HCT116 (cell line): ENCODE measurements around the gene DOCK1. TPM values are rescaled to one million over a fixed set of nuclear protein-coding genes. Genes with fewer than 3 reads are reported as not detected.

Source experiments
- ATAC-seq: fragments of 200-7000 bp; cut with Tn5 transposase; 2 replicates; pipeline ENCODE4 v1.9.1; 2020; ENCODE audit warnings: mild to moderate bottlenecking, moderate library complexity
- BruUV-seq: library from RNA; stranded (reverse); fragments of 400-500 nt; replicated peaks from 2 replicates; lab custom pipeline; 2021; lab: Mats Ljungman, UMichigan
- CTCF ChIA-PET: fragments of 300-600 bp; sonication (Branson Sonifier 250); formaldehyde crosslinking; loops from one replicate; lab custom pipeline; 2021; ENCODE audit warnings: antibody characterized with exemption; lab: Charles Lee
- POLR2A ChIA-PET: fragments of 300-600, 350-600 bp; sonication (Branson Sonifier 250); formaldehyde crosslinking; loops from one replicate; lab custom pipeline; 2021; ENCODE audit warnings: antibody characterized with exemption; lab: Charles Lee
- RAD21 ChIA-PET, 2 experiments: fragments of 300-600 bp; sonication (Branson Sonifier 250); formaldehyde crosslinking; loops; one replicate each; lab custom pipeline; 2023; ENCODE audit warnings: low total read pairs in 2 of 2; ENCODE audit not compliant: uncharacterized antibody in 2 of 2, unreplicated experiment in 2 of 2, low non-redundant PET in 1 of 2; lab: Charles Lee
- DNase-seq: peaks from one replicate; pipeline ENCODE4 v3.0.0-alpha.2; 2010; ENCODE audit warnings: low read depth, low spot score
- H2AFZ ChIP-seq: fragments of 200-600 bp; shearing (Covaris generic), sonication (generic); 2 replicates; pipeline ENCODE4 v1.6.1; 2017; ENCODE audit warnings: low read depth, mixed run types, mixed read lengths, antibody characterized with exemption, low read length; ENCODE audit not compliant: poor library complexity, severe bottlenecking
- H3K27ac ChIP-seq: 2 replicates; pipeline ENCODE4 v1.5.1; 2012; ENCODE audit warnings: low read depth, low read length
- H3K27me3 ChIP-seq: fragments of 200-600 bp; sonication (generic); 2 replicates; pipeline ENCODE4 v1.6.1; 2016; ENCODE audit warnings: mixed run types, low read length, mixed read lengths; ENCODE audit not compliant: insufficient read depth
- H3K36me3 ChIP-seq, 2 experiments: fragments of 200-500 bp in 1 of 2; fragments of 200-600 bp in 1 of 2; sonication (Bioruptor generic) in 1 of 2; sonication (generic) in 1 of 2; 2 replicates each; pipeline versions ENCODE4 v1.5.1 to v1.6.1; 2014 to 2016; ENCODE audit warnings: low read length in 2 of 2, inconsistent platforms in 1 of 2, mixed read lengths in 1 of 2, mixed run types in 1 of 2; ENCODE audit not compliant: insufficient read depth in 2 of 2, control insufficient read depth in 1 of 2
- H3K4me1 ChIP-seq, 2 experiments: fragments of 200-600 bp in 1 of 2; sonication (generic) in 1 of 2; 2 replicates each; pipeline versions ENCODE4 v1.5.1 to v1.6.1; 2012 to 2017; ENCODE audit warnings: low read length in 2 of 2, inconsistent platforms in 1 of 2, mild to moderate bottlenecking in 1 of 2, mixed read lengths in 1 of 2, mixed run types in 1 of 2, moderate library complexity in 1 of 2; ENCODE audit not compliant: insufficient read depth in 2 of 2, control insufficient read depth in 1 of 2
- H3K4me2 ChIP-seq: fragments of 200-600 bp; sonication (generic); 2 replicates; pipeline ENCODE4 v1.6.1; 2017; ENCODE audit warnings: mixed run types, low read length, mixed read lengths
- H3K4me3 ChIP-seq, 2 experiments: fragments of 200-600 bp in 1 of 2; sonication (generic) in 1 of 2; replicated peaks in 1 of 2; 2 replicates each; pipeline ENCODE4 v1.5.1; 2011 to 2016; ENCODE audit warnings: low read length in 2 of 2, control low read depth in 1 of 2, low read depth in 1 of 2, mild to moderate bottlenecking in 1 of 2, mixed read lengths in 1 of 2, mixed run types in 1 of 2
- H3K79me2 ChIP-seq: fragments of 200-600 bp; sonication (generic); 2 replicates; pipeline ENCODE4 v1.6.1; 2017; ENCODE audit warnings: mild to moderate bottlenecking, mixed run types, low read length, moderate library complexity, mixed read lengths; ENCODE audit not compliant: insufficient read depth
- H3K9ac ChIP-seq: fragments of 200-600 bp; sonication (generic); 2 replicates; pipeline ENCODE4 v1.6.1; 2016; ENCODE audit warnings: low read length, mixed read lengths
- H3K9me2 ChIP-seq: fragments of 200-600 bp; sonication (generic), shearing (Covaris generic); 2 replicates; pipeline ENCODE4 v1.6.1; 2017; ENCODE audit warnings: mixed run types, mild to moderate bottlenecking, moderate library complexity; ENCODE audit not compliant: insufficient read depth
- H3K9me3 ChIP-seq, 2 experiments: fragments of 200-500 bp in 1 of 2; fragments of 200-600 bp in 1 of 2; sonication (Bioruptor generic) in 1 of 2; sonication (generic) in 1 of 2; 2 replicates each; pipeline ENCODE4 v1.6.1; 2014 to 2017; ENCODE audit warnings: low read length in 2 of 2, mixed read lengths in 2 of 2, inconsistent platforms in 1 of 2, low read depth in 1 of 2, mild to moderate bottlenecking in 1 of 2, mixed run types in 1 of 2, moderate library complexity in 1 of 2; ENCODE audit not compliant: control insufficient read depth in 1 of 2, insufficient read depth in 1 of 2
- H4K20me1 ChIP-seq: fragments of 200-600 bp; sonication (generic), shearing (Covaris generic); 2 replicates; pipeline ENCODE4 v1.6.1; 2017; ENCODE audit warnings: mixed run types, mild to moderate bottlenecking, moderate library complexity; ENCODE audit not compliant: insufficient read depth
- CBX3 ChIP-seq: IDR thresholded peaks from 2 replicates; pipeline ENCODE4 v1.6.1; 2012; ENCODE audit warnings: low read depth
- EGR1 ChIP-seq: IDR thresholded peaks from 2 replicates; pipeline ENCODE4 v1.6.1; 2012; ENCODE audit warnings: low read depth
- ELF1 ChIP-seq: IDR thresholded peaks from 2 replicates; pipeline ENCODE4 v1.6.1; 2012; ENCODE audit warnings: low read depth, borderline replicate concordance
- EZH2phosphoT487 ChIP-seq: fragments of 200-600 bp; IDR thresholded peaks from 2 replicates; pipeline ENCODE4 v1.6.1; 2018; ENCODE audit warnings: antibody characterized with exemption, borderline replicate concordance
- FOSL1 ChIP-seq: IDR thresholded peaks from 2 replicates; pipeline ENCODE4 v1.6.1; 2012; ENCODE audit warnings: low read depth
- JUND ChIP-seq: IDR thresholded peaks from 2 replicates; pipeline ENCODE4 v1.6.1; 2012
- REST ChIP-seq: IDR thresholded peaks from 2 replicates; pipeline ENCODE4 v1.6.1; 2012; ENCODE audit warnings: low read depth
- SIN3A ChIP-seq: IDR thresholded peaks from 2 replicates; pipeline ENCODE4 v1.6.1; 2012; ENCODE audit warnings: low read depth
- SP1 ChIP-seq: IDR thresholded peaks from 2 replicates; pipeline ENCODE4 v1.6.1; 2012; ENCODE audit warnings: low read depth
- SRF ChIP-seq: IDR thresholded peaks from 2 replicates; pipeline ENCODE4 v1.6.1; 2012; ENCODE audit warnings: low read depth
- YY1 ChIP-seq: IDR thresholded peaks from 2 replicates; pipeline ENCODE4 v1.6.1; 2011; ENCODE audit warnings: low read length, low read depth, moderate library complexity, mild to moderate bottlenecking; ENCODE audit not compliant: insufficient replicate concordance; ENCODE audit errors: extremely low read depth
- ZBTB33 ChIP-seq: IDR thresholded peaks from 2 replicates; pipeline ENCODE4 v1.6.1; 2011; ENCODE audit warnings: mild to moderate bottlenecking, low read length, moderate library complexity; ENCODE audit not compliant: insufficient replicate concordance; ENCODE audit errors: extremely low read depth
- intact Hi-C: fragments of 100-400 bp; cut with micrococcal nuclease; formaldehyde crosslinking; loops from 2 replicates; pipeline ENCODE4 v1.10.0; 2022
- total RNA-seq: library from RNA; stranded (reverse); gene quantifications from one replicate; pipeline ENCODE4 v1.2.1, GENCODE V29; 2021; ENCODE audit not compliant: unreplicated experiment
- TF ChIP-seq, protein P1 (sequence below): IDR thresholded peaks from 2 replicates; pipeline ENCODE4 v1.6.1; 2012

The DOCK1 gene
- total RNA-seq, 1 experiment from 2014 or later: 46.5 TPM

DNA sequence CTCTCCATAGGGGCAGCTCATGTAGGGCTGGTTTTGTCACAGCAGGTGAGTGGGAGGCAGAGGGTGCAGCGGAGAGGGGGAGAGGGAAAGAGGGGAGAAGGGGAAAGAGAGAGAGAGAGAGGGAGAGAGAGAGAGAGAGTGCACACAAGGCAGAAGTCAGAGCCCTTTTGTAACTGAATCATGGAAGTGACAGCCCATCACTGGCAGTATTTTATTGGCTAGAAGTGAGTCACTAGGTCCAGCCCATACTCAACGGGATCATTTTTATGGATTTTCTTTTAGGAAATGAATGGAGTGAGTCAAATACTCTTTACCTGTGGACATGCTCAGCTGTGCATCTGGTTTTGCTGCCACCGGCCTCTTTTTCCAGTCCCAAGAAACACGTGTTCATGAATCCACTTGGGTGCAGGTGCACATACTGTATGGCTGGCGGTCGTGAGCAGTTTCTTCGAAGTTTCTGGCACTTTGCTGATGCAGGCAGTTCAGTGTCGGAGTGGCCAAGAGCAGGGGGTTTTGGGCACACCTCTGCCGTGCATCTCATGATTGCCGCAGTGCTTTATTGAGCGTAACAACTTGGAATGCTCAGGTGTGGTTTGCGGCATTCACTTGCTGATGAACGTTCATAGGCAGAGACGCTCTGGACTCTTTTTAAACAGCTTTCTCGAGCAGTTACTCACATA lies 40.3 kb downstream of the DOCK1 start:
- ChIA-PET POLR2A (no interaction called here), RAD21 (no interaction called here)
- DNase-seq (no peak), ATAC-seq (no peak)
- H3K4me2 ChIP-seq: no peak overlapping the region
- peaks cover 80% of the 10 kb centered on the region for H3K79me2 ChIP-seq
- no peak overlapping the region for H3K4me3 ChIP-seq
- no peaks in the 10 kb centered on the region for H4K20me1 ChIP-seq
- no peak overlapping the region for H2AFZ ChIP-seq
- peaks cover 2 to 23% of the 10 kb centered on the region in 2 experiments; a peak in 2 of 4 replicates for H3K9me3 ChIP-seq
- no peak overlapping the region for H3K27ac ChIP-seq
- H3K9me2 ChIP-seq: no peaks in the 10 kb centered on the region
- intact Hi-C loops: no loop called here
- no peaks in the 10 kb centered on the region for H3K36me3 ChIP-seq
- BruUV-seq: no TSS peak
- no peaks in the 10 kb centered on the region for H3K27me3 ChIP-seq
- peaks cover 0 to 4% of the 10 kb centered on the region in 2 experiments; a peak in 1 of 4 replicates for H3K4me1 ChIP-seq
- TF ChIP-seq SP1 (no peak), CBX3 (no peak), SRF (no peak), SIN3A (no peak), REST (no peak), YY1 (no peak), JUND (no peak), FOSL1 (no peak), EGR1 (no peak), ELF1 (no peak), ZBTB33 (no peak), EZH2phosphoT487 (no peak)
- TF ChIP-seq, protein P1, sequence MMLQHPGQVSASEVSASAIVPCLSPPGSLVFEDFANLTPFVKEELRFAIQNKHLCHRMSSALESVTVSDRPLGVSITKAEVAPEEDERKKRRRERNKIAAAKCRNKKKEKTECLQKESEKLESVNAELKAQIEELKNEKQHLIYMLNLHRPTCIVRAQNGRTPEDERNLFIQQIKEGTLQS: no peak
- TF ChIP-seq, all 23 proteins: peak for 0
- CTCF ChIA-PET: no interaction called here
- H3K9ac ChIP-seq: no peak overlapping the region
